Stimulated activated memory B cell treated with anti-CD40 and anti-IgM and Interleukin-4, amounts not matched to agents 10 μg/mL and 1 μg/mL and 100 μg/mL, for 72 hours (primary cell): ENCODE measurements around the gene RPGRIP1.

Source experiments
- ATAC-seq: fragments of 150-1000 bp; cut with Tn5 transposase; 2 replicates; pipeline ENCODE4 v1.10.0; 2021
- H3K27ac Mint-ChIP-seq: one replicate; pipeline ENCODE4 v1.8.0; 2022; ENCODE audit warnings: mild to moderate bottlenecking, mixed read lengths
- H3K27me3 Mint-ChIP-seq: one replicate; pipeline ENCODE4 v1.8.0; 2022; ENCODE audit warnings: mixed read lengths
- H3K36me3 Mint-ChIP-seq: one replicate; pipeline ENCODE4 v1.8.0; 2022; ENCODE audit warnings: mixed read lengths
- H3K4me1 Mint-ChIP-seq: one replicate; pipeline ENCODE4 v1.8.0; 2022; ENCODE audit warnings: mixed read lengths
- H3K4me3 Mint-ChIP-seq: one replicate; pipeline ENCODE4 v1.8.0; 2022; ENCODE audit warnings: mild to moderate bottlenecking, moderate library complexity, mixed read lengths
- H3K9me3 Mint-ChIP-seq: one replicate; pipeline ENCODE4 v1.8.0; 2022; ENCODE audit warnings: mixed read lengths

RPGRIP1 gene

GRCh38 chr14:21279783-21280182, at the start of gene RPGRIP1:
TSS of gene RPGRIP1 (plus strand) at chr14:21280083. CDS start at chr14:21287977, 7,894 bp downstream.
- no peaks in the 10 kb centered on the region for H3K4me1 Mint-ChIP-seq
- H3K36me3 Mint-ChIP-seq, result no peaks in the 10 kb centered on the region
- H3K4me3 Mint-ChIP-seq, result no peak within 1 kb of the TSS
- no peak for ATAC-seq
- H3K9me3 Mint-ChIP-seq, result no peaks in the 10 kb centered on the region
- no peak within 1 kb of the TSS for H3K27ac Mint-ChIP-seq
- no peaks in the 10 kb centered on the region for H3K27me3 Mint-ChIP-seq

GRCh38 chr14:21231020-21231652, 48.7 kb upstream of the RPGRIP1 start:
- Mint-ChIP-seq H3K36me3 (peaks cover 59% of the 10 kb centered on the region), H3K27ac (peak overlapping the region; percentile 48), H3K4me3 (no peak overlapping the region), H3K9me3 (no peaks in the 10 kb centered on the region), H3K27me3 (no peaks in the 10 kb centered on the region), H3K4me1 (peaks cover 43% of the 10 kb centered on the region)
- ATAC-seq, result no peak

- no peak for ATAC-seq
- H3K27me3 Mint-ChIP-seq, result no peaks in the 10 kb centered on the region
- peaks cover 37% of the 10 kb centered on the region for H3K36me3 Mint-ChIP-seq
- no peak overlapping the region for H3K4me3 Mint-ChIP-seq
- H3K27ac Mint-ChIP-seq, result no peak overlapping the region
- peaks cover 57% of the 10 kb centered on the region for H3K4me1 Mint-ChIP-seq
- H3K9me3 Mint-ChIP-seq, result no peaks in the 10 kb centered on the region
Measured at GRCh38 chr14:21233457-21234076, 46.3 kb upstream of the RPGRIP1 start.

- peaks cover 36% of the 10 kb centered on the region for H3K36me3 Mint-ChIP-seq
- H3K4me3 Mint-ChIP-seq, result peak overlapping the region; percentile 44
- no peak for ATAC-seq
- H3K9me3 Mint-ChIP-seq, result no peaks in the 10 kb centered on the region
- no peaks in the 10 kb centered on the region for H3K27me3 Mint-ChIP-seq
- peaks cover 62% of the 10 kb centered on the region for H3K4me1 Mint-ChIP-seq
- peak overlapping the region; percentile 35 for H3K27ac Mint-ChIP-seq
Measured at GRCh38 chr14:21234112-21234511, 45.8 kb upstream of the RPGRIP1 start.

- H3K36me3 Mint-ChIP-seq, result peaks cover 10% of the 10 kb centered on the region
- H3K4me1 Mint-ChIP-seq, result peaks cover 67% of the 10 kb centered on the region
- H3K4me3 Mint-ChIP-seq, result no peak overlapping the region
- no peaks in the 10 kb centered on the region for H3K9me3 Mint-ChIP-seq
- no peaks in the 10 kb centered on the region for H3K27me3 Mint-ChIP-seq
- no peak for ATAC-seq
- no peak overlapping the region for H3K27ac Mint-ChIP-seq
Measured at GRCh38 chr14:21236948-21237797, 42.7 kb upstream of the RPGRIP1 start.

GRCh38 chr14:21238823-21239518, 40.9 kb upstream of the RPGRIP1 start:
- H3K27ac Mint-ChIP-seq, result no peak overlapping the region
- H3K4me1 Mint-ChIP-seq, result peaks cover 64% of the 10 kb centered on the region
- H3K27me3 Mint-ChIP-seq, result no peaks in the 10 kb centered on the region
- no peak for ATAC-seq
- peaks cover 13% of the 10 kb centered on the region for H3K36me3 Mint-ChIP-seq
- no peak overlapping the region for H3K4me3 Mint-ChIP-seq
- no peaks in the 10 kb centered on the region for H3K9me3 Mint-ChIP-seq

DNA sequence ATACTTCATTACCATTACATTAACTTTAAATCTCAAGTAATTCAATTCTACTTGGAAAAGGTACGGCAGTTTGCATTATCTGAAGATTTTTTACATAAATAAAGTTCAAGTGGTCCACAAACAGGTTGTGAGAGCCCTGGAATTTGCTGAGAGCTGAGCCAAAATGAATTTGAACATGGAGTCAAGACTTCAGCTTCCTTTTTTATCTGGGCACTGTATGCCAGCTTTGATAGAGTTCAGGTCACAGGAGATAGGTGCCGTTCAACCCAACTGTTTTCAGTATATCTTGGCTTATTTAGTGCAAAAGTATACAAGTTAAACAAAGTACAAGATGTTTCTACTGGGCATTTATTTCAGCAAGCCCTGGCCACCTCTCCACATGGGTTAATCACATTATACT, 39.5 kb upstream of the RPGRIP1 start:
- Mint-ChIP-seq H3K9me3 (no peaks in the 10 kb centered on the region), H3K4me1 (peaks cover 60% of the 10 kb centered on the region), H3K27ac (peak overlapping the region; percentile 4), H3K27me3 (no peaks in the 10 kb centered on the region), H3K4me3 (no peak overlapping the region), H3K36me3 (peaks cover 14% of the 10 kb centered on the region)
- no peak for ATAC-seq

DNA sequence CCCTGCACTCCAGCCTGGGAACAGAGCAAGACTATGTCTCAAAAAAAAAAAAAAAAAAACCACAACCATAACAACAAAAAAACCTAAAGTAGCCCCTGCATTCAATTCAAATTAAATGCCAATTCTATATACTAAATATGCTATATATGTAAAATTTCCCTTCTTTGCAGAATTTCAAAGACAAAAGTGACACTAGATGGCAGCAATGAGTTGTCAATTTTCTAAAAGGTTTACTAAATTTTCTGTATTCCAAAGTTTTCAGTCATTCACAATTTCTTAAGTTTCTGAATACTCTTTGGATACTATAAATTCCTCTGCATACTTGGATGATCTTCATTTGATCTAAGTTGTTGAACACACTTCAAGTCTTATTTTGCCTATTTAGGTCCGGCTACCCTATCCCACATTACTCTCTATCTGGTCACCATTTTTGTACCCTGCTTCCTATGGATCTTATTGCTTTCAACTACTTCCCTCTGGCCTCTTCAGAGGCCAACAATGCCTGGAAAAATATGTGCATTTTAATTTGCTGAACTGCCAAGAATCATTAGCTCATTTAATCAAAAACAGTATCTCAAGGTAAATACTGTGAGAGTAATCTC, 38.6 kb upstream of the RPGRIP1 start:
- Mint-ChIP-seq H3K4me1 (peaks cover 64% of the 10 kb centered on the region), H3K9me3 (no peaks in the 10 kb centered on the region), H3K27me3 (no peaks in the 10 kb centered on the region), H3K36me3 (peaks cover 15% of the 10 kb centered on the region), H3K27ac (peak overlapping the region; percentile 4), H3K4me3 (no peak overlapping the region)
- no peak for ATAC-seq

DNA sequence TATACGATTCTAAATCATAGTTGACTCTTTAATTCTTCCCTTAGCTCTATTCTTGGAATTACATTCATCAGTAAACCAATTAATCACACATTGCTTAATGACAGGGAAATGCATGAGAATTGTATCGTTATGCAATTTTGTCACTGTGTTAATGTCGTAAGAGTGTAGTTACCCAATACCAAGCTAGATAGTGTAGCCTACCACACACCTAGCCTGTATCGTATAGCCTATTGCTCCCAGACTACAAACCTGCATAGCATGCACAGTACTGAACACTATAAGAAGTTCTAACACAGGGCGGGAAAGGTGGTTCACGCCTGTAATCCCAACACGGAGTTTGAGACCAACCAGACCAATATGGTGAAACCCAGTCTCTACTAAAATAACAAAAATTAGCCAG, 35.3 kb upstream of the RPGRIP1 start:
- Mint-ChIP-seq H3K4me3 (no peak overlapping the region), H3K27ac (no peak overlapping the region), H3K9me3 (no peaks in the 10 kb centered on the region), H3K36me3 (peaks cover 39% of the 10 kb centered on the region), H3K4me1 (peaks cover 48% of the 10 kb centered on the region), H3K27me3 (no peaks in the 10 kb centered on the region)
- ATAC-seq, result no peak

DNA sequence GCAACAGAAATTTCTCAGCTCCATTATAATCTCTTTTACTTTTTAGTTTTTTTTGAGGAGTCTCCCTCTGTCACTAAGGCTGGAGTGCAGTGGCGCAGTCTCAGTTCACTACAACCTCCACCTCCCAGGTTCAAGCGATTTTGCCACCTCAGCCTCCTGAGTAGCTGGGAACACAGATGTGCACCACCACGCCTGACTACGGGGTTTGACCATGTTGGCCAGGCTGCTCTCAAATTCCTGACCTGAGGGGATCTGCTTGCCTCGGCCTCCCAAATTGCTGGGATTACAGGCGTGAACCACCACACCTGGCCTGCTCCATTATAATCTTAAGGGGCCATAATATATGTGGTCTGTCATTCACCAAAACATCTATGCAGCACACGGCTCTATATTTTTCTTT, 34.1 kb upstream of the RPGRIP1 start:
- Mint-ChIP-seq H3K4me3 (no peak overlapping the region), H3K27ac (no peak overlapping the region), H3K36me3 (peaks cover 52% of the 10 kb centered on the region), H3K9me3 (no peaks in the 10 kb centered on the region), H3K4me1 (peaks cover 46% of the 10 kb centered on the region), H3K27me3 (no peaks in the 10 kb centered on the region)
- no peak for ATAC-seq

DNA sequence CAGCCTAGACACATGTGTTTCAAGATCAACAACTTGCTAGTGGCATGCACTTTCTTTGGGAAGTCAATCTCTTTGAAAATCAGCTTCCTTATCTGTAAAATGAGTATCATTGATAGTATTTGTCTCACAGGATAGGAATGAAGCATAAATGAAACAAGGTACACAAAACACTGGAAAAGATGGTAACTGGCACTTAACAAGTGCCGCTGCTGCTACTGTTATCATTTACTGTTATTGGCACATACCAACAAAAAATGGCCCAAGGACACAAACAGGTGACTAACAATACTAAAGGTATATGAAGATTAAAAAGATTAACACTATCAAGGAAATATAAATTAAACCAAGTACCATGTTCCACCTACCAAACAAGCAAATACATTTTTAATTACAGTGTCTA, 31.5 kb upstream of the RPGRIP1 start:
- Mint-ChIP-seq H3K27ac (no peak overlapping the region), H3K4me3 (no peak overlapping the region), H3K9me3 (no peaks in the 10 kb centered on the region), H3K4me1 (peaks cover 44% of the 10 kb centered on the region), H3K27me3 (no peaks in the 10 kb centered on the region), H3K36me3 (peaks cover 62% of the 10 kb centered on the region)
- ATAC-seq, result no peak

GRCh38 chr14:21248739-21249411, 31.0 kb upstream of the RPGRIP1 start:
- no peak overlapping the region for H3K27ac Mint-ChIP-seq
- no peak overlapping the region for H3K4me3 Mint-ChIP-seq
- no peak for ATAC-seq
- H3K27me3 Mint-ChIP-seq, result no peaks in the 10 kb centered on the region
- H3K4me1 Mint-ChIP-seq, result peaks cover 44% of the 10 kb centered on the region
- no peaks in the 10 kb centered on the region for H3K9me3 Mint-ChIP-seq
- H3K36me3 Mint-ChIP-seq, result peaks cover 62% of the 10 kb centered on the region

- H3K4me1 Mint-ChIP-seq, result peaks cover 40% of the 10 kb centered on the region
- H3K36me3 Mint-ChIP-seq, result peaks cover 73% of the 10 kb centered on the region
- H3K27ac Mint-ChIP-seq, result peak overlapping the region; percentile 22
- no peak for ATAC-seq
- no peaks in the 10 kb centered on the region for H3K9me3 Mint-ChIP-seq
- no peak overlapping the region for H3K4me3 Mint-ChIP-seq
- no peaks in the 10 kb centered on the region for H3K27me3 Mint-ChIP-seq
Measured at GRCh38 chr14:21251215-21251614, 28.7 kb upstream of the RPGRIP1 start.

- Mint-ChIP-seq H3K27ac (peak overlapping the region; percentile 22), H3K4me3 (no peak overlapping the region), H3K27me3 (no peaks in the 10 kb centered on the region), H3K4me1 (peaks cover 45% of the 10 kb centered on the region), H3K36me3 (peaks cover 72% of the 10 kb centered on the region), H3K9me3 (no peaks in the 10 kb centered on the region)
- no peak for ATAC-seq
Measured at GRCh38 chr14:21252149-21252548, 27.7 kb upstream of the RPGRIP1 start.
